Trophoblast cell (in vitro differentiated cells and primary cell): Measurements from ENCODE around the gene NCKIPSD.
A peak's percentile ranks its signal among the peaks of the same experiment; 100 is the strongest.

ENCODE experiments used
- DNase-seq, 2 donors: peaks; one replicate each; pipeline ENCODE4 v3.0.0-alpha.2; 2016
- H2AFZ ChIP-seq: 2 replicates; pipeline ENCODE4 v1.6.1; 2013; ENCODE audit warnings: low read length, moderate library complexity, mild to moderate bottlenecking; ENCODE audit not compliant: insufficient read depth, poor library complexity
- H2AK5ac ChIP-seq: 2 replicates; pipeline ENCODE4 v1.6.1; 2013; ENCODE audit warnings: mild to moderate bottlenecking, low read length
- H2BK120ac ChIP-seq: 2 replicates; pipeline ENCODE4 v1.6.1; 2013; ENCODE audit warnings: low read length, mild to moderate bottlenecking, moderate library complexity; ENCODE audit not compliant: insufficient read depth, poor library complexity
- H2BK12ac ChIP-seq: 2 replicates; pipeline ENCODE4 v1.6.1; 2013; ENCODE audit warnings: mild to moderate bottlenecking, low read length, moderate library complexity
- H2BK5ac ChIP-seq: 2 replicates; pipeline ENCODE4 v1.6.1; 2013; ENCODE audit warnings: low read length, low read depth, moderate library complexity, mild to moderate bottlenecking; ENCODE audit not compliant: poor library complexity
- H3K14ac ChIP-seq: 2 replicates; pipeline ENCODE4 v1.6.1; 2013; ENCODE audit warnings: mild to moderate bottlenecking, low read length
- H3K18ac ChIP-seq: 2 replicates; pipeline ENCODE4 v1.6.1; 2013; ENCODE audit warnings: mild to moderate bottlenecking, low read length
- H3K23ac ChIP-seq: 2 replicates; pipeline ENCODE4 v1.6.1; 2013; ENCODE audit warnings: low read length
- H3K27ac ChIP-seq: 2 replicates; pipeline ENCODE4 v1.5.1; 2013; ENCODE audit warnings: low read depth, mild to moderate bottlenecking, inconsistent platforms, low read length, moderate library complexity
- H3K27me3 ChIP-seq: 2 replicates; pipeline ENCODE4 v1.6.1; 2013; ENCODE audit warnings: inconsistent platforms, mild to moderate bottlenecking, low read length, moderate library complexity; ENCODE audit not compliant: insufficient read depth
- H3K36me3 ChIP-seq, 2 experiments: 1 replicate in 1 of 2; 2 replicates in 1 of 2; pipeline ENCODE4 v1.6.1; 2013; ENCODE audit warnings: low read length in 2 of 2, mild to moderate bottlenecking in 2 of 2, moderate library complexity in 1 of 2; ENCODE audit not compliant: insufficient read depth in 2 of 2, control insufficient read depth in 1 of 2
- H3K4ac ChIP-seq: 2 replicates; pipeline ENCODE4 v1.6.1; 2013; ENCODE audit warnings: low read depth, mild to moderate bottlenecking, low read length, moderate library complexity
- H3K4me1 ChIP-seq, 2 experiments: 1 replicate in 1 of 2; 2 replicates in 1 of 2; pipeline ENCODE4 v1.6.1; 2013; ENCODE audit warnings: low read length in 2 of 2, mild to moderate bottlenecking in 2 of 2, moderate library complexity in 1 of 2; ENCODE audit not compliant: insufficient read depth in 2 of 2, control insufficient read depth in 1 of 2
- H3K4me2 ChIP-seq: 2 replicates; pipeline ENCODE4 v1.6.1; 2013; ENCODE audit warnings: inconsistent platforms, mild to moderate bottlenecking, low read length, moderate library complexity
- H3K4me3 ChIP-seq: 2 replicates; pipeline ENCODE4 v1.5.1; 2013; ENCODE audit warnings: mild to moderate bottlenecking, low read depth, low read length, inconsistent platforms
- H3K79me1 ChIP-seq: one replicate; pipeline ENCODE4 v1.6.1; 2013; ENCODE audit warnings: low read length
- H3K79me2 ChIP-seq: 2 replicates; pipeline ENCODE4 v1.6.1; 2013; ENCODE audit warnings: low read length, mild to moderate bottlenecking; ENCODE audit not compliant: control insufficient read depth, insufficient read depth, poor library complexity
- H3K9ac ChIP-seq: 2 replicates; pipeline ENCODE4 v1.6.1; 2013; ENCODE audit warnings: mild to moderate bottlenecking, low read length
- H3K9me3 ChIP-seq: 2 replicates; pipeline ENCODE4 v1.6.1; 2013; ENCODE audit warnings: low read depth, mild to moderate bottlenecking, control low read depth, inconsistent platforms, low read length; ENCODE audit not compliant: insufficient read depth
- H4K12ac ChIP-seq: 2 replicates; pipeline ENCODE4 v1.6.1; 2013; ENCODE audit warnings: low read depth, mild to moderate bottlenecking, low read length, moderate library complexity
- H4K8ac ChIP-seq: 2 replicates; pipeline ENCODE4 v1.6.1; 2013; ENCODE audit warnings: low read depth, mild to moderate bottlenecking, low read length, moderate library complexity
- H4K91ac ChIP-seq: one replicate; pipeline ENCODE4 v1.6.1; 2013; ENCODE audit warnings: low read depth, mild to moderate bottlenecking, low read length, moderate library complexity
- WGBS: extraction: QIAGEN DNeasy Blood & Tissue Kit; methylation state at CpG from one replicate; pipeline ENCODE4 v1.1.7; 2013; ENCODE audit warnings: missing lambda C conversion rate; ENCODE audit not compliant: insufficient read length, insufficient coverage; ENCODE audit errors: extremely low coverage; 5-methylcytosine and 5-hydroxymethylcytosine counted together

NCKIPSD gene

DNA sequence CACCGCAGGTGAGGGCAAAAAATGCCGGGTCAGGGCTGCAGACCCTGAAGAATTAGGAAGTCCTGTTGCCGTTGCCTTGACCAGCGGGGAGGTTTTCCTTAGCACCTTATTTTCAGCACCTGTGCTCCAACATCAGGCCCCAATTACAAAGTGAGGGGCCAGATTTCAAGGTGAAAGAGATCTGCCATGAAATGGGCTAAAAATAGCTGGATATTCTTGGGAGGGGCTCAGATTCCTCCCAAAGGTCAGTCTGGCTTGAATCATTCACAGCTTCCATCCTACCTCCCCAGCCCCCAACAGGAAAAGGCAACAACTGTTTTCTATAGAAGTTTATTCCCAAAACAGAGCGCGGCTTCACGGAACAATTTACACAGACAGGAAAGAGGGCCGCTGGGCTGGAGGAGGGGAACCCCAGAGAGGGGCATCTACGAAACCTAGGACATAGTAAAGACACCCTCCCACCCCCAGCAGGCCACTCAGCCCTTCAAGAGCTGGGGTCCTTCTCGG lies 49.5 kb downstream of the NCKIPSD start:
- Histone ChIP-seq H4K91ac (peak overlapping the region; percentile 72), H3K4me3 (peak overlapping the region; percentile 66), H3K9me3 (peaks cover 2% of the 10 kb centered on the region), H2AK5ac (no peak overlapping the region), H3K79me1 (peaks cover 9% of the 10 kb centered on the region), H3K14ac (no peak overlapping the region), H4K12ac (no peak overlapping the region), H4K8ac (peak overlapping the region; percentile 40), H3K36me3 (peaks cover 26 to 33% of the 10 kb centered on the region in 2 experiments), H3K4me1 (peaks cover 5 to 17% of the 10 kb centered on the region in 2 experiments), H3K27ac (peak overlapping the region; percentile 77), H3K4me2 (peak overlapping the region; percentile 92), H3K9ac (peak overlapping the region; percentile 18), H3K79me2 (peaks cover 8% of the 10 kb centered on the region), H2BK12ac (no peak overlapping the region), H2BK120ac (no peak overlapping the region), H3K23ac (no peak overlapping the region), H2BK5ac (no peak overlapping the region), H3K4ac (no peak overlapping the region), H3K27me3 (no peaks in the 10 kb centered on the region), H2AFZ (no peak overlapping the region), H3K18ac (peak overlapping the region; percentile 16)
- no CpG with 5 or more reads among the region's 10 CpGs for WGBS
- no peak for DNase-seq

- Histone ChIP-seq H3K23ac (no peak within 1 kb of the TSS), H3K4ac (peak within 1 kb of the TSS; percentile 66), H2AK5ac (peak within 1 kb of the TSS; percentile 67), H4K12ac (peak within 1 kb of the TSS; percentile 66), H4K91ac (peak within 1 kb of the TSS; percentile 74), H3K18ac (peak within 1 kb of the TSS; percentile 85), H4K8ac (peak within 1 kb of the TSS; percentile 40), H3K9me3 (peaks cover 4% of the 10 kb centered on the region), H3K27ac (peak within 1 kb of the TSS; percentile 77), H3K79me2 (peaks cover 8% of the 10 kb centered on the region), H3K14ac (peak within 1 kb of the TSS; percentile 93), H2BK120ac (peak within 1 kb of the TSS; percentile 79), H3K4me2 (peak within 1 kb of the TSS; percentile 92), H3K4me3 (peak within 1 kb of the TSS; percentile 88), H2BK12ac (peak within 1 kb of the TSS; percentile 62), H2AFZ (peak within 1 kb of the TSS; percentile 78), H2BK5ac (peak within 1 kb of the TSS; percentile 67), H3K4me1 (peaks cover 5 to 17% of the 10 kb centered on the region in 2 experiments), H3K79me1 (peaks cover 9% of the 10 kb centered on the region), H3K36me3 (peaks cover 31 to 38% of the 10 kb centered on the region in 2 experiments), H3K27me3 (no peaks in the 10 kb centered on the region), H3K9ac (peak within 1 kb of the TSS; percentile 80)
- peak; percentile 95 to 98 for DNase-seq
- no CpG with 5 or more reads among the region's 68 CpGs for WGBS
These were observed 50.3 kb downstream of the NCKIPSD start, which contains the start of gene SLC26A6 for GRCh38 chr3:48635222-48636021. SLC26A6 (minus strand) TSS chr3:48635461; CDS start chr3:48635393, 68 bp downstream.

DNA sequence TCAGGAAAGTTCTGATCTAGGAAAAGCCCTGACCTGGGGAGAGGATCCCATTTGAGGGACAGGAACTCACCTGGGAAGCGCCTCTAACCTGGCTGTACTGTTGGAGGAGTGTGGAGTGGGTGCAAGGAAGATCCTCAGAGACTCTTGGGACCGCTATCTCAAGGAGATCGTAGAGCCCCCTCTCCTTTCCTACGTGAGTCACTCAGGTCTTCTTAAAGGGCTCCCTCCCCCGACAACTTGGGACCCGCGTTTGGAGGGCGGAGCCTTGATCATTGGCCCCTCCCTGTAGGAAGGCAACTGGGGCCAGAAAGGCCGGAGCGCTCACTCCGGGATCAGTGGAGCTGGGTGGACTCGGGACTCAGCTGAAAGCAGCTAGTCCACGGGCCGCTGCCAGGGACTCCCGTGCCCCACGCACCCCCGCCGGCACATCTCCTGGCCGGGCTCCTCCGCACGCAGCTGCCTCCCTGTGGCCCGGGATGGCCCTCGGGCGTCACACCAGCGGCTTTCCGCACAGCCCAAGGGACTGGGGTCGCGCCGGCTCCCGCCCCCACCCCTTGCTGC lies 51.0 kb downstream of the NCKIPSD start:
- H3K27me3 ChIP-seq = no peaks in the 10 kb centered on the region
- no CpG with 5 or more reads among the region's 30 CpGs for WGBS
- H3K4me1 ChIP-seq = peaks cover 5 to 17% of the 10 kb centered on the region in 2 experiments
- H3K79me1 ChIP-seq = peaks cover 9% of the 10 kb centered on the region
- H3K18ac ChIP-seq = peak overlapping the region; percentile 85
- peak overlapping the region; percentile 93 for H3K14ac ChIP-seq
- H3K23ac ChIP-seq = no peak overlapping the region
- peak overlapping the region; percentile 61 for H3K27ac ChIP-seq
- peak overlapping the region; percentile 74 for H4K91ac ChIP-seq
- H3K4ac ChIP-seq = peak overlapping the region; percentile 66
- H2BK12ac ChIP-seq = peak overlapping the region; percentile 62
- H2BK120ac ChIP-seq = peak overlapping the region; percentile 79
- peaks cover 8% of the 10 kb centered on the region for H3K79me2 ChIP-seq
- H2AK5ac ChIP-seq = peak overlapping the region; percentile 67
- peak overlapping the region; percentile 38 for H4K8ac ChIP-seq
- peak overlapping the region; percentile 88 for H3K4me3 ChIP-seq
- H3K36me3 ChIP-seq = peaks cover 38 to 42% of the 10 kb centered on the region in 2 experiments
- peak overlapping the region; percentile 80 for H3K9ac ChIP-seq
- peak; percentile 15 to 46 for DNase-seq
- peak overlapping the region; percentile 92 for H3K4me2 ChIP-seq
- peak overlapping the region; percentile 34 for H2BK5ac ChIP-seq
- peak overlapping the region; percentile 77 for H2AFZ ChIP-seq
- peak overlapping the region; percentile 66 for H4K12ac ChIP-seq
- H3K9me3 ChIP-seq = peaks cover 4% of the 10 kb centered on the region

DNA sequence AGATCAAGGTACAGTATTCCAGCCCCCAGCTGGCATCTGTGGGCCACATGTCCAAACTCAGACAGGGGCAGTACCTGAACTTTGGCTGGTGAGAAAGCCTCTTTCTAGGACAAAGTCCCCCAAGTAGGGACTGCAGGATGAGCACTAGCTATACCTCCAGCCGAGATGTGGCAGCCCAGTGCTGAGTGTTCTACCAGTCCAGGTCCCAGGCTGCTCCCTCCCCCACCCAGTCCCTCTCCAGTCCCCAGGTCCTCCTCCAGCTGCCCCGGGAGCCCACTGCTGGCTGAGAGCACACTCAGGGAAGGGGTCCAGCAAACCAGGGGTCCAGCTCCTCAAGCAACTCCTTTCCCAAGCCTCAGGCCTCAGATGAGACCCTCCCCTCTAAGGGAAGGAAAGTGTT lies 52.0 kb downstream of the NCKIPSD start:
- no peaks in the 10 kb centered on the region for H3K27me3 ChIP-seq
- peaks cover 5 to 17% of the 10 kb centered on the region in 2 experiments for H3K4me1 ChIP-seq
- peaks cover 2% of the 10 kb centered on the region for H3K9me3 ChIP-seq
- WGBS = no CpG with 5 or more reads among the region's 2 CpGs
- no peak overlapping the region for H3K9ac ChIP-seq
- no peak overlapping the region for H3K18ac ChIP-seq
- H3K23ac ChIP-seq = no peak overlapping the region
- no peak overlapping the region for H2AK5ac ChIP-seq
- H3K4me2 ChIP-seq = no peak overlapping the region
- H4K8ac ChIP-seq = no peak overlapping the region
- no peak overlapping the region for H2BK5ac ChIP-seq
- no peak for DNase-seq
- no peak overlapping the region for H3K4ac ChIP-seq
- peaks cover 8% of the 10 kb centered on the region for H3K79me2 ChIP-seq
- H3K14ac ChIP-seq = no peak overlapping the region
- peaks cover 9% of the 10 kb centered on the region for H3K79me1 ChIP-seq
- H3K4me3 ChIP-seq = no peak overlapping the region
- peaks cover 42 to 46% of the 10 kb centered on the region in 2 experiments for H3K36me3 ChIP-seq
- no peak overlapping the region for H3K27ac ChIP-seq
- H2BK12ac ChIP-seq = no peak overlapping the region
- H4K12ac ChIP-seq = no peak overlapping the region
- no peak overlapping the region for H2BK120ac ChIP-seq
- no peak overlapping the region for H4K91ac ChIP-seq
- H2AFZ ChIP-seq = no peak overlapping the region
